Activated CD8-positive, alpha-beta T cell treated with anti-CD3 and anti-CD28 coated beads for 36 hours (primary cell): Measurements from ENCODE around the gene MUC6. TPM values are rescaled to one million over a fixed set of nuclear protein-coding genes. Genes with fewer than 3 reads are reported as not detected.

Experiments
- ATAC-seq: fragments of 200-7000 bp; cut with Tn5 transposase; one replicate; pipeline ENCODE4 v1.10.0; 2021; ENCODE audit warnings: mild to moderate bottlenecking, moderate library complexity
- CTCF ChIA-PET: fragments of 350-600 bp; sonication (Branson Sonifier 250); formaldehyde crosslinking; loops from one replicate; lab custom pipeline; 2021; ENCODE audit warnings: antibody characterized with exemption; lab: Charles Lee
- POLR2A ChIA-PET: fragments of 350-600 bp; sonication (Branson Sonifier 250); formaldehyde crosslinking; loops from one replicate; lab custom pipeline; 2021; ENCODE audit warnings: antibody characterized with exemption; lab: Charles Lee
- DNase-seq: peaks from one replicate; pipeline ENCODE4 v3.0.0-alpha.2; 2020
- H3K27ac Mint-ChIP-seq: one replicate; pipeline ENCODE4 v1.8.0; 2021; ENCODE audit warnings: mild to moderate bottlenecking, mixed read lengths
- H3K27me3 Mint-ChIP-seq: one replicate; pipeline ENCODE4 v1.8.0; 2021; ENCODE audit warnings: mixed read lengths
- H3K36me3 Mint-ChIP-seq: one replicate; pipeline ENCODE4 v1.8.0; 2021; ENCODE audit warnings: low read depth, mixed read lengths
- H3K4me1 Mint-ChIP-seq: one replicate; pipeline ENCODE4 v1.8.0; 2021; ENCODE audit warnings: low read depth, mixed read lengths
- H3K4me3 Mint-ChIP-seq: one replicate; pipeline ENCODE4 v1.8.0; 2021; ENCODE audit warnings: mild to moderate bottlenecking, moderate library complexity, mixed read lengths
- H3K9me3 Mint-ChIP-seq: one replicate; pipeline ENCODE4 v1.8.0; 2021; ENCODE audit warnings: mixed read lengths
- intact Hi-C: fragments of 100-400 bp; cut with micrococcal nuclease; formaldehyde crosslinking; loops from one replicate; pipeline ENCODE4 v1.10.0; 2022
- total RNA-seq, 2 experiments: library from RNA; stranded (reverse); gene quantifications; one replicate each; pipeline ENCODE4 v1.2.3, GENCODE V29; 2021
- TF ChIP-seq, protein P1 (sequence below): fragments of 200-600 bp; IDR thresholded peaks from one replicate; pipeline ENCODE4 v1.8.0; 2022; ENCODE audit warnings: antibody characterized with exemption, mild to moderate bottlenecking

The MUC6 gene
- total RNA-seq, 2 experiments from 2014 or later, result not detected

DNA sequence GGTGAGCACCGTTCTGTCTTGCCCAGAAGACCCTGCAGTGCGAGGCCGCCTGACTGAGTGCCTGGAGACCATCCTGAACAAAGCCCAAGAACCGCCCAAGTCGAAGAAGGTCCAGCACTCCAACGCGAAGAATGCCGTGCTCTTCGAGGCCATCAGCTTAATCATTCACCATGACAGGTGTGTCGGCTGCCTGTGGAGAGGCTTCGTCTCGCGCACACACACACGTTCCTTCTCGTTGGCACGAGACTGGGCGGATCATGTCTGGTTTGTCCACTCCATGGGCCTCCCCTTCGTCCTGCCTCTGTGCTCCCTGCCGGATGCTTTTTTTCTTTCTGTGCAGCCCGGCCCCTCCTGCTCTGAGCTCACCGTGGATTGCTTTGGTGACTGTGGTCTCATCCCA, 51.1 kb downstream of the MUC6 start:
- Mint-ChIP-seq H3K27ac (no peak overlapping the region), H3K9me3 (no peaks in the 10 kb centered on the region), H3K4me1 (no peaks in the 10 kb centered on the region), H3K27me3 (no peaks in the 10 kb centered on the region), H3K4me3 (no peak overlapping the region), H3K36me3 (peaks cover 12% of the 10 kb centered on the region)
- no peak for ATAC-seq
- ChIA-PET CTCF (no interaction called here), POLR2A (no interaction called here)
- intact Hi-C loops, result no loop called here
- TF ChIP-seq, protein P1, sequence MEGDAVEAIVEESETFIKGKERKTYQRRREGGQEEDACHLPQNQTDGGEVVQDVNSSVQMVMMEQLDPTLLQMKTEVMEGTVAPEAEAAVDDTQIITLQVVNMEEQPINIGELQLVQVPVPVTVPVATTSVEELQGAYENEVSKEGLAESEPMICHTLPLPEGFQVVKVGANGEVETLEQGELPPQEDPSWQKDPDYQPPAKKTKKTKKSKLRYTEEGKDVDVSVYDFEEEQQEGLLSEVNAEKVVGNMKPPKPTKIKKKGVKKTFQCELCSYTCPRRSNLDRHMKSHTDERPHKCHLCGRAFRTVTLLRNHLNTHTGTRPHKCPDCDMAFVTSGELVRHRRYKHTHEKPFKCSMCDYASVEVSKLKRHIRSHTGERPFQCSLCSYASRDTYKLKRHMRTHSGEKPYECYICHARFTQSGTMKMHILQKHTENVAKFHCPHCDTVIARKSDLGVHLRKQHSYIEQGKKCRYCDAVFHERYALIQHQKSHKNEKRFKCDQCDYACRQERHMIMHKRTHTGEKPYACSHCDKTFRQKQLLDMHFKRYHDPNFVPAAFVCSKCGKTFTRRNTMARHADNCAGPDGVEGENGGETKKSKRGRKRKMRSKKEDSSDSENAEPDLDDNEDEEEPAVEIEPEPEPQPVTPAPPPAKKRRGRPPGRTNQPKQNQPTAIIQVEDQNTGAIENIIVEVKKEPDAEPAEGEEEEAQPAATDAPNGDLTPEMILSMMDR, result no peak
- no peak for DNase-seq

DNA sequence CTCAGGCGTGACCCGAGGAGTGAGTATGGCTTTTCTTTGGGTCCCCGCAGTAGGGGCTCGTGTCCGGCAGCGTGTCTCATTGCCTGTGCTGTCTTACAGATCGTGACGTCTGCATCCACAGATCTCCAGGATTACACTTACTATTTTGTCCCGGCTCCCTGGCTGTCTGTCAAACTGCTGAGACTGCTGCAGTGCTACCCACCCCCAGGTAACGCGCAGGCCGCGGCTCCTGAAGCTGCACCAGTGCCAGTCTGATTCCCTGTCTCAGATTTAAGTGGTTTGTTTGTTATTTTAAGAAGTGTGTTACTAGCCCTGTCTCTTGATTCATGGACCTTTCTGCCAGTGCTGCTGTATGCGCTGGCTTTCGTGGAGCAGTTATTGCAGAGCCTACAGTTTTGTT, 52.0 kb downstream of the MUC6 start:
- Mint-ChIP-seq H3K27ac (no peak overlapping the region), H3K27me3 (no peaks in the 10 kb centered on the region), H3K4me3 (no peak overlapping the region), H3K4me1 (no peaks in the 10 kb centered on the region), H3K9me3 (no peaks in the 10 kb centered on the region), H3K36me3 (peaks cover 11% of the 10 kb centered on the region)
- intact Hi-C loops, result no loop called here
- ChIA-PET POLR2A (interaction anchor here (1.0 kb wide), 1 partner anchor 73 kb away, joined by 3 read pairs; no protein-coding TSS in a partner anchor), CTCF (no interaction called here)
- TF ChIP-seq, protein P1, result no peak
- ATAC-seq, result no peak
- no peak for DNase-seq

DNA sequence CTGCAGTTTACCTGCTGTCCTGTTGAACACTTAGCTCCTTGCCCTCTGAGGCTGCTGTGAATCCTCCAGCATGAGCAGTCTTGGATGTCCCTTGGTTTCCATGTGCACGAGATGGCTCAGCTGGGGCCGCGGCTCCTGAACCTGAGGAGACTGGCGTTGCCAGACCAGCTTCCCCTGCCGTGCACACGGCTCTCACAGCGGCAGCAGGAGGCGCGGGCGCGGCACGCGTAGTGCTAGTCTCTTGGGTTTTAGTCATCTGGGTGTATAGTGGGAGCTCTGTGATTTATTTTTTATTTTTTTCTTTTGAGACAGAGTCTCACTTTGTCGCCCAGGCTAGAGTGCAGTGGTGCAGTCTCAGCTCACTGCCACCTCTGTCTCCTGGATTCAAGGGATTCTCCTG, 54.8 kb downstream of the MUC6 start:
- ATAC-seq (no peak), DNase-seq (no peak)
- POLR2A ChIA-PET, result no interaction called here
- Mint-ChIP-seq H3K27ac (no peak overlapping the region), H3K4me1 (peaks cover 8% of the 10 kb centered on the region), H3K9me3 (no peaks in the 10 kb centered on the region), H3K4me3 (no peak overlapping the region), H3K27me3 (no peaks in the 10 kb centered on the region), H3K36me3 (peaks cover 16% of the 10 kb centered on the region)
- CTCF ChIA-PET, result no interaction called here
- TF ChIP-seq, protein P1, result no peak
- intact Hi-C loops, result no loop called here

DNA sequence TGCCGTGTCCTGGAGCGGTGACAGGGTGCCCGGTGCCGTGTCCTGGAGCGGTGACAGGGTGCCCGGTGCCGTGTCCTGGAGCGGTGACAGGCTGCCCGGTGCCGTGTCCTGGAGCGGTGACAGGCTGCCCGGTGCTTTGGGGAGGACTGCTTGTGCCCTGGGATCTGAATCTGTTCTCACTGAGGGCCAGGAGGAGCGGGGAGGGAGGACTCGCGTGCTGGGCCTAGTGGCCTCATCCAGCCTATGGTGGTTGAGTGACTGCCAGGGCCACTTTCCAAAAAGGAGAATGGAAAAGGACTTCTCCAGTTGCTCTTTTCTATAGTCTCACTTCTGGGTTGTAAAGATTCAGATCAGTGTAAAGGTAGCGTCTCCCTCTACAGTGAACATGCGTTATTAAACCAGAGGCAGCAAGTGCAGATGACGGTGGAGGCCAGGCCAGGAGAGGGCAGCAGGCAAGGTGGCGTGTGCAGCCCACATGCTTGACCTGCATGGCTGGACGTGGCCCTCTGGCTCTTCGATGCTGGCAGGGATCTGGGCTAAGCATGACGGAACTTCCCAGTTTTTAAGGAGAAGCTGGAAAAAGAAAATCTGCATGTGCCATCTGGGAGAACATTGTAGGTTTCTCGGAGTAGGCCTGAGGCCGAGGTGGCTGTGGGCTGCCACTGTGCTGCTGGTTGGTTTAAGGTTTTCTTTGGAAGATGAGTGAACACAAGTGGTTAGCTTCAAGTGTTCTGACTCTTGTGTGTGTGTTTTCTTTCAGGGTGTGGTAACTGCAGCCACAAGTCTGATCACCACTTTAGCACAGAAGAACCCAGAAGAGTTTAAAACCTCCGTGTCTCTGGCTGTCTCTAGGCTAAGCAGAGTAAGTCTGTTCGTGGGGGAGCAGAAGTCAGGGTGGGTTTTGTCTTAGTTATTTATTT, 55.8 kb downstream of the MUC6 start:
- Mint-ChIP-seq H3K27me3 (no peaks in the 10 kb centered on the region), H3K27ac (no peak overlapping the region), H3K4me3 (no peak overlapping the region), H3K36me3 (peaks cover 16% of the 10 kb centered on the region), H3K9me3 (no peaks in the 10 kb centered on the region), H3K4me1 (peaks cover 18% of the 10 kb centered on the region)
- intact Hi-C loops, result no loop called here
- TF ChIP-seq, protein P1, result no peak
- ChIA-PET POLR2A (no interaction called here), CTCF (no interaction called here)
- DNase-seq (no peak), ATAC-seq (no peak)

DNA sequence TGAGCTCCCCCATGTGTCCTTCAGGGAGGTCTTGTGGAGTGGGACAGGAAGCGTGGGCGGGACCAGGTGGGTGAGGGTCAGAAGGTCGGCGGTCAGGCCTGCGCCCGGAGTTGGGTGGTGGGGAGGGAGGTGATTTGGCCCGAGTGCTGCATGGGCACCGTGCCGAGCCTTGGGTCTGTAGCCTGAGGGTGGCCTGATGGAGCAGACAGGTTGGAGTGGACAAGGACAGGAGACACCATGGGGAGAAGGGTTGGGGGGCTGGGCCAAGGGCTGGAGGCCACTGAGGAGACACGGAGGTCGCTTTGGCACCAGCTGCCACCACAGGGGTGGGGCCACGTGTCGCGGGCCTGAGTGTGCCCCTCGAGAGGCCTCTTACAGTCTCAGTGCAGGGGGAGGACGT, 57.7 kb downstream of the MUC6 start:
- no peak for ATAC-seq
- TF ChIP-seq, protein P1, result no peak

More for the DNA sequence above, 57.7 kb downstream of the MUC6 start:
- H3K4me3 Mint-ChIP-seq, result no peak overlapping the region
- ChIA-PET POLR2A (no interaction called here), CTCF (no interaction called here)
- H3K9me3 Mint-ChIP-seq, result no peaks in the 10 kb centered on the region
- peaks cover 19% of the 10 kb centered on the region for H3K4me1 Mint-ChIP-seq
- peak overlapping the region; percentile 38 for H3K27ac Mint-ChIP-seq
- DNase-seq, result no peak
- H3K27me3 Mint-ChIP-seq, result no peaks in the 10 kb centered on the region
- intact Hi-C loops, result no loop called here
- H3K36me3 Mint-ChIP-seq, result peaks cover 14% of the 10 kb centered on the region
